Caco-2 (cell line): Measurements from ENCODE around the gene ST6GALNAC5. TPM values are rescaled to one million over a fixed set of nuclear protein-coding genes. Genes with fewer than 3 reads are reported as not detected.

Experiments used
- BruUV-seq: library from RNA; stranded (reverse); fragments of 400-500 nt; replicated peaks from 2 replicates; lab custom pipeline; 2021; lab: Mats Ljungman, UMichigan
- CTCF ChIA-PET: fragments of 300-600 bp; sonication (Branson Sonifier 250); formaldehyde crosslinking; loops from one replicate; lab custom pipeline; 2022; ENCODE audit warnings: antibody characterized with exemption; lab: Charles Lee
- POLR2A ChIA-PET: fragments of 300-600 bp; sonication (Branson Sonifier 250); formaldehyde crosslinking; loops from one replicate; lab custom pipeline; 2022; ENCODE audit warnings: antibody characterized with exemption; lab: Charles Lee
- DNase-seq, 2 experiments: peaks; one replicate each; pipeline versions ENCODE4 v3.0.0 to v3.0.0-alpha.2; 2020 to 2022
- H3K27me3 ChIP-seq: replicated peaks from 2 replicates; pipeline ENCODE4 v1.6.0; 2011; ENCODE audit warnings: low read length; ENCODE audit not compliant: control insufficient read depth, insufficient read depth
- H3K36me3 ChIP-seq: 2 replicates; pipeline ENCODE4 v1.5.1; 2011; ENCODE audit warnings: low read length; ENCODE audit not compliant: control insufficient read depth, insufficient read depth
- H3K4me1 ChIP-seq: fragments of 250-450 bp; sonication (Bioruptor Pico); 2 replicates; pipeline ENCODE4 v1.5.1; 2020; ENCODE audit warnings: mild to moderate bottlenecking
- H3K4me3 ChIP-seq: 2 replicates; pipeline ENCODE4 v1.5.1; 2011; ENCODE audit warnings: low read depth, mild to moderate bottlenecking, control low read depth, low read length
- H3K9me3 ChIP-seq: fragments of 250-450 bp; sonication (Bioruptor Pico); 2 replicates; pipeline ENCODE4 v1.5.1; 2020; ENCODE audit warnings: mild to moderate bottlenecking, moderate library complexity
- H3K27ac Mint-ChIP-seq: one replicate; pipeline ENCODE4 v1.8.0; 2022; ENCODE audit warnings: mixed read lengths; ENCODE audit not compliant: unreplicated experiment
- H3K27me3 Mint-ChIP-seq: one replicate; pipeline ENCODE4 v1.8.0; 2022; ENCODE audit warnings: mixed read lengths; ENCODE audit not compliant: insufficient read depth, unreplicated experiment
- H3K36me3 Mint-ChIP-seq: one replicate; pipeline ENCODE4 v1.8.0; 2022; ENCODE audit warnings: mild to moderate bottlenecking, mixed read lengths; ENCODE audit not compliant: insufficient read depth, unreplicated experiment
- H3K4me1 Mint-ChIP-seq: one replicate; pipeline ENCODE4 v1.8.0; 2022; ENCODE audit warnings: low read depth, mixed read lengths; ENCODE audit not compliant: unreplicated experiment
- H3K4me3 Mint-ChIP-seq: one replicate; pipeline ENCODE4 v1.8.0; 2022; ENCODE audit warnings: mild to moderate bottlenecking, moderate library complexity, mixed read lengths; ENCODE audit not compliant: unreplicated experiment
- H3K9me3 Mint-ChIP-seq: one replicate; pipeline ENCODE4 v1.8.0; 2022; ENCODE audit warnings: mixed read lengths; ENCODE audit not compliant: unreplicated experiment
- intact Hi-C: fragments of 100-400 bp; cut with micrococcal nuclease; formaldehyde crosslinking; loops from one replicate; pipeline ENCODE4 v1.10.0; 2022; ENCODE audit not compliant: unreplicated experiment
- total RNA-seq: library from RNA; stranded (reverse); gene quantifications from 2 replicates; pipeline ENCODE4 v1.2.3, GENCODE V29; 2022
- TF ChIP-seq, protein P1 (sequence below), 2 experiments: fragments of 200-600 bp in 1 of 2; IDR thresholded peaks; 1 replicate in 1 of 2; 2 replicates in 1 of 2; pipeline versions ENCODE4 v1.5.1 to v1.8.0; 2011 to 2022; ENCODE audit warnings: antibody characterized with exemption in 1 of 2, control low read depth in 1 of 2, inconsistent platforms in 1 of 2, low read depth in 1 of 2, low read length in 1 of 2, mild to moderate bottlenecking in 1 of 2, moderate library complexity in 1 of 2; ENCODE audit not compliant: insufficient read depth in 1 of 2, severe bottlenecking in 1 of 2, unreplicated experiment in 1 of 2

ST6GALNAC5 gene
- total RNA-seq, 1 experiment from 2014 or later: 0.09 TPM

- no peak overlapping the region for H3K4me3 Mint-ChIP-seq
- no peaks in the 10 kb centered on the region for H3K4me1 Mint-ChIP-seq
- ChIA-PET POLR2A (no interaction called here), CTCF (no interaction called here)
- H3K9me3 ChIP-seq: no peaks in the 10 kb centered on the region
- no peaks in the 10 kb centered on the region for H3K36me3 Mint-ChIP-seq
- H3K27ac Mint-ChIP-seq: no peak overlapping the region
- no peaks in the 10 kb centered on the region for H3K4me1 ChIP-seq
- no peaks in the 10 kb centered on the region for H3K36me3 ChIP-seq
- TF ChIP-seq, protein P1, sequence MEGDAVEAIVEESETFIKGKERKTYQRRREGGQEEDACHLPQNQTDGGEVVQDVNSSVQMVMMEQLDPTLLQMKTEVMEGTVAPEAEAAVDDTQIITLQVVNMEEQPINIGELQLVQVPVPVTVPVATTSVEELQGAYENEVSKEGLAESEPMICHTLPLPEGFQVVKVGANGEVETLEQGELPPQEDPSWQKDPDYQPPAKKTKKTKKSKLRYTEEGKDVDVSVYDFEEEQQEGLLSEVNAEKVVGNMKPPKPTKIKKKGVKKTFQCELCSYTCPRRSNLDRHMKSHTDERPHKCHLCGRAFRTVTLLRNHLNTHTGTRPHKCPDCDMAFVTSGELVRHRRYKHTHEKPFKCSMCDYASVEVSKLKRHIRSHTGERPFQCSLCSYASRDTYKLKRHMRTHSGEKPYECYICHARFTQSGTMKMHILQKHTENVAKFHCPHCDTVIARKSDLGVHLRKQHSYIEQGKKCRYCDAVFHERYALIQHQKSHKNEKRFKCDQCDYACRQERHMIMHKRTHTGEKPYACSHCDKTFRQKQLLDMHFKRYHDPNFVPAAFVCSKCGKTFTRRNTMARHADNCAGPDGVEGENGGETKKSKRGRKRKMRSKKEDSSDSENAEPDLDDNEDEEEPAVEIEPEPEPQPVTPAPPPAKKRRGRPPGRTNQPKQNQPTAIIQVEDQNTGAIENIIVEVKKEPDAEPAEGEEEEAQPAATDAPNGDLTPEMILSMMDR (IDR thresholded peaks at IDR 0.05; ENCODE audit: insufficient read depth in 1 of 2, low read depth in 1 of 2, low read length in 1 of 2, severe bottlenecking in 1 of 2, unreplicated experiment in 1 of 2): no peak
- no TSS peak for BruUV-seq
- H3K27me3 Mint-ChIP-seq: no peaks in the 10 kb centered on the region
- DNase-seq: no peak
- H3K4me3 ChIP-seq: no peak overlapping the region
- intact Hi-C loops: no loop called here
- no peaks in the 10 kb centered on the region for H3K9me3 Mint-ChIP-seq
- H3K27me3 ChIP-seq: no peaks in the 10 kb centered on the region
Observed at GRCh38 chr1:77096496-77097255, 229.4 kb downstream of the ST6GALNAC5 start.

- Histone ChIP-seq H3K4me3 (no peak overlapping the region), H3K4me1 (no peaks in the 10 kb centered on the region), H3K36me3 (no peaks in the 10 kb centered on the region), H3K27me3 (no peaks in the 10 kb centered on the region), H3K9me3 (no peaks in the 10 kb centered on the region)
- no peak for DNase-seq
- H3K4me1 Mint-ChIP-seq: no peaks in the 10 kb centered on the region
- no peak overlapping the region for H3K4me3 Mint-ChIP-seq
- H3K36me3 Mint-ChIP-seq: no peaks in the 10 kb centered on the region
- TF ChIP-seq, protein P1 (IDR thresholded peaks at IDR 0.05; ENCODE audit: insufficient read depth in 1 of 2, low read depth in 1 of 2, low read length in 1 of 2, severe bottlenecking in 1 of 2, unreplicated experiment in 1 of 2): no peak
- intact Hi-C loops: no loop called here
- ChIA-PET POLR2A (interaction anchor here (0.6 kb wide), 1 partner anchor 629 kb away, joined by 3 read pairs; no protein-coding TSS in a partner anchor), CTCF (no interaction called here)
- no peak overlapping the region for H3K27ac Mint-ChIP-seq
- H3K9me3 Mint-ChIP-seq: no peaks in the 10 kb centered on the region
- BruUV-seq: no TSS peak
- H3K27me3 Mint-ChIP-seq: no peaks in the 10 kb centered on the region
Observed at GRCh38 chr1:77100875-77101274, 233.6 kb downstream of the ST6GALNAC5 start.

- Histone ChIP-seq H3K27me3 (no peaks in the 10 kb centered on the region), H3K9me3 (no peaks in the 10 kb centered on the region), H3K36me3 (no peaks in the 10 kb centered on the region), H3K4me3 (no peak overlapping the region), H3K4me1 (no peaks in the 10 kb centered on the region)
- TF ChIP-seq, protein P1 (IDR thresholded peaks at IDR 0.05; ENCODE audit: insufficient read depth in 1 of 2, low read depth in 1 of 2, low read length in 1 of 2, severe bottlenecking in 1 of 2, unreplicated experiment in 1 of 2): no peak
- H3K9me3 Mint-ChIP-seq: no peaks in the 10 kb centered on the region
- ChIA-PET CTCF (no interaction called here), POLR2A (interaction anchor here (0.6 kb wide), 1 partner anchor 199 kb away, joined by 8 read pairs; no protein-coding TSS in a partner anchor)
- H3K27me3 Mint-ChIP-seq: no peaks in the 10 kb centered on the region
- no peak overlapping the region for H3K4me3 Mint-ChIP-seq
- no peak for DNase-seq
- no peak overlapping the region for H3K27ac Mint-ChIP-seq
- intact Hi-C loops: no loop called here
- H3K36me3 Mint-ChIP-seq: no peaks in the 10 kb centered on the region
- H3K4me1 Mint-ChIP-seq: no peaks in the 10 kb centered on the region
- BruUV-seq: no TSS peak
Observed at GRCh38 chr1:77103486-77103885, 236.2 kb downstream of the ST6GALNAC5 start.
